PC-3 (cell line): Measurements from ENCODE around the gene RAX2.

Source experiments
- EZH2phosphoT487 ChIP-seq: fragments of 300-600 bp; sonication (generic); IDR thresholded peaks from 2 replicates; pipeline ENCODE4 v1.6.1; 2018; ENCODE audit warnings: mild to moderate bottlenecking, antibody characterized with exemption, low read length, borderline replicate concordance
- TF ChIP-seq, protein P1 (sequence below): fragments of 300-600 bp; sonication (generic); conservative IDR thresholded peaks from 2 replicates; pipeline ENCODE4 v1.5.1; 2017; ENCODE audit warnings: antibody characterized with exemption, low read depth, mild to moderate bottlenecking, low read length

DNA sequence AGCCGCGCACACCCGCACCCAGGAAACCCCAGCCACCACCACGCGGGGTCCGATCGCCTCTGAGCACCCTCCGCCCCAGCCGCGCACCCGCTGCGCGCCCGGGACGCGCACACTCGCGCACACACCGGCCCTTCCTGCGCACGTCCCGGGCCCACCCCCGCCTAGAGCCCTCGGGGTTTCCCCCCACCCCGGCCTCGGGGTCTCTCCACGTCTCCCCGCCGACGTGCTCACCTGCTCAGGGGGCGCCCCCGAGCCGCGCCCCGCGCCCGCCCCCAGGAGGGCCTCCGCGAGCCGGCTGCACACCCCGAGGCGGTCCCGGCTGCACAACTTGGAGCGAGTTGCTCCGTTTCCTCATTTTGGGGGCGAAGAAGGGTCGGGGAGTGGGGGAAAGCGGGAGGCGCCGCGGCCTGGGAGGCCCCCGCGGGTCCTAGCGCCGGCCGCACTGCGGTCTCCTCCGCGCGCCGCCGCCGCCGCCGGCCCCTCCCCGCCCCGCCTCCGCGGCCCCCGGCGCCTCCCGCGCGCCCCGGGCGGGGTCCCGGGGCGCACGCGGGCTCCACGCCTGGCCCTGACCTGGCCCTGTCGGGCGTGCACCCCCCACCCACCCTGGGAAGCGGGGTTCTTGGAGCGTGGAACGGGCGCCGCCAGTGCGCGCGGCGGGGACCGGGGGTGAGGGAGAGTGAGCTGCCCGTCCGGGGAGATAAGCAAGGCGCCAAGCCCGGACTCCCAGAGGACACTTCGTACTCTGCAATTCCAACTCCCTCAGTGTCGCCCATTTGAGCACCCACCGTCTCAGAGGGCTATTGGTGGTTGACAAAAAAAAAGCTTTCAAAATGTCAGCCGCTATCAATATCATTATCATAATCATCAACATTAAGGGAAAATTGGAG lies 14.2 kb upstream of the RAX2 start, which contains the start of gene MATK:
- TF ChIP-seq, protein P1, sequence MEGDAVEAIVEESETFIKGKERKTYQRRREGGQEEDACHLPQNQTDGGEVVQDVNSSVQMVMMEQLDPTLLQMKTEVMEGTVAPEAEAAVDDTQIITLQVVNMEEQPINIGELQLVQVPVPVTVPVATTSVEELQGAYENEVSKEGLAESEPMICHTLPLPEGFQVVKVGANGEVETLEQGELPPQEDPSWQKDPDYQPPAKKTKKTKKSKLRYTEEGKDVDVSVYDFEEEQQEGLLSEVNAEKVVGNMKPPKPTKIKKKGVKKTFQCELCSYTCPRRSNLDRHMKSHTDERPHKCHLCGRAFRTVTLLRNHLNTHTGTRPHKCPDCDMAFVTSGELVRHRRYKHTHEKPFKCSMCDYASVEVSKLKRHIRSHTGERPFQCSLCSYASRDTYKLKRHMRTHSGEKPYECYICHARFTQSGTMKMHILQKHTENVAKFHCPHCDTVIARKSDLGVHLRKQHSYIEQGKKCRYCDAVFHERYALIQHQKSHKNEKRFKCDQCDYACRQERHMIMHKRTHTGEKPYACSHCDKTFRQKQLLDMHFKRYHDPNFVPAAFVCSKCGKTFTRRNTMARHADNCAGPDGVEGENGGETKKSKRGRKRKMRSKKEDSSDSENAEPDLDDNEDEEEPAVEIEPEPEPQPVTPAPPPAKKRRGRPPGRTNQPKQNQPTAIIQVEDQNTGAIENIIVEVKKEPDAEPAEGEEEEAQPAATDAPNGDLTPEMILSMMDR = no peak
- TF ChIP-seq EZH2phosphoT487 = no peak
